HG03097 (cell line): ENCODE results near the gene ASPG.

Experiments
- ATAC-seq: cut with Tn5 transposase; IDR thresholded peaks from one replicate; pipeline ENCODE4 v1.9.1; 2021; ENCODE audit not compliant: unreplicated experiment, low FRiP score

ASPG gene

GRCh38 chr14:104104076-104104901, 18.8 kb downstream of the ASPG start:
- ATAC-seq = no peak

- ATAC-seq = no peak
Measured at GRCh38 chr14:104105071-104105821, 19.7 kb downstream of the ASPG start.

- no peak for ATAC-seq
Measured at GRCh38 chr14:104105822-104106470, 20.4 kb downstream of the ASPG start.

- ATAC-seq = no peak
Measured at GRCh38 chr14:104106471-104106991, 21.0 kb downstream of the ASPG start.

GRCh38 chr14:104107101-104107581, 21.6 kb downstream of the ASPG start:
- no peak for ATAC-seq

- ATAC-seq = no peak
Measured at GRCh38 chr14:104107611-104108569, 22.4 kb downstream of the ASPG start.

GRCh38 chr14:104108570-104109541, 23.4 kb downstream of the ASPG start:
- ATAC-seq = no peak

GRCh38 chr14:104109731-104110361, 24.3 kb downstream of the ASPG start:
- no peak for ATAC-seq

- ATAC-seq = no peak
Measured at GRCh38 chr14:104110491-104111209, 25.1 kb downstream of the ASPG start.

GRCh38 chr14:104111301-104112112, 26.0 kb downstream of the ASPG start:
- no peak for ATAC-seq

GRCh38 chr14:104112113-104112505, 26.6 kb downstream of the ASPG start:
- ATAC-seq = no peak

GRCh38 chr14:104112609-104113571, 27.4 kb downstream of the ASPG start:
- no peak for ATAC-seq

- no peak for ATAC-seq
Measured at GRCh38 chr14:104113631-104114420, 28.3 kb downstream of the ASPG start.

GRCh38 chr14:104114421-104115130, 29.1 kb downstream of the ASPG start:
- no peak for ATAC-seq
